HCT116 (cell line): ENCODE measurements around the gene FSD1L.
A peak's percentile ranks its signal among the peaks of the same experiment; 100 is the strongest.

Experiments used
- CEBPB ChIP-seq: IDR thresholded peaks from 2 replicates; pipeline ENCODE4 v1.6.1; 2012; ENCODE audit warnings: low read depth
- EZH2 ChIP-seq: fragments of 200-600 bp; sonication (generic); IDR thresholded peaks from 2 replicates; pipeline ENCODE4 v1.6.1; 2017; ENCODE audit warnings: antibody characterized with exemption, mixed run types
- JUND ChIP-seq: IDR thresholded peaks from 2 replicates; pipeline ENCODE4 v1.6.1; 2012
- POLR2A ChIP-seq: IDR thresholded peaks from 2 replicates; pipeline ENCODE4 v1.7.0; 2011; ENCODE audit warnings: borderline replicate concordance; ENCODE audit not compliant: insufficient read depth, insufficient read length; ENCODE audit errors: extremely low read depth
- POLR2AphosphoS5 ChIP-seq: IDR thresholded peaks from 2 replicates; pipeline ENCODE4 v1.6.1; 2011; ENCODE audit warnings: mild to moderate bottlenecking, low read depth, low read length, moderate library complexity
- SIN3A ChIP-seq: IDR thresholded peaks from 2 replicates; pipeline ENCODE4 v1.6.1; 2012; ENCODE audit warnings: low read depth
- SP1 ChIP-seq: IDR thresholded peaks from 2 replicates; pipeline ENCODE4 v1.6.1; 2012; ENCODE audit warnings: low read depth
- SRF ChIP-seq: IDR thresholded peaks from 2 replicates; pipeline ENCODE4 v1.6.1; 2012; ENCODE audit warnings: low read depth
- YY1 ChIP-seq: IDR thresholded peaks from 2 replicates; pipeline ENCODE4 v1.6.1; 2011; ENCODE audit warnings: low read length, low read depth, moderate library complexity, mild to moderate bottlenecking; ENCODE audit not compliant: insufficient replicate concordance; ENCODE audit errors: extremely low read depth
- ZFX ChIP-seq: fragments of 450-650 bp; IDR thresholded peaks from 2 replicates; pipeline ENCODE4 v1.6.1; 2017
- ZNF274 ChIP-seq: fragments of 200-500 bp; sonication (Bioruptor generic); IDR thresholded peaks from 2 replicates; pipeline ENCODE4 v1.6.1; 2014; ENCODE audit warnings: mild to moderate bottlenecking, low read depth, low read length, inconsistent platforms
- TF ChIP-seq, protein P1 (sequence below): IDR thresholded peaks from 2 replicates; pipeline ENCODE4 v1.6.1; 2012
- TF ChIP-seq, protein P2 (sequence below), 3 experiments: fragments of 200-600 bp in 1 of 3; sonication (generic) in 1 of 3; IDR thresholded peaks in 2 of 3; conservative IDR thresholded peaks in 1 of 3; 2 replicates each; pipeline ENCODE4 v1.5.1; 2012 to 2017; ENCODE audit warnings: low read depth in 2 of 3, low read length in 2 of 3, antibody characterized with exemption in 1 of 3, borderline replicate concordance in 1 of 3, control low read depth in 1 of 3, mild to moderate bottlenecking in 1 of 3, mixed read lengths in 1 of 3, mixed run types in 1 of 3, moderate library complexity in 1 of 3; ENCODE audit not compliant: insufficient read depth in 1 of 3

DNA sequence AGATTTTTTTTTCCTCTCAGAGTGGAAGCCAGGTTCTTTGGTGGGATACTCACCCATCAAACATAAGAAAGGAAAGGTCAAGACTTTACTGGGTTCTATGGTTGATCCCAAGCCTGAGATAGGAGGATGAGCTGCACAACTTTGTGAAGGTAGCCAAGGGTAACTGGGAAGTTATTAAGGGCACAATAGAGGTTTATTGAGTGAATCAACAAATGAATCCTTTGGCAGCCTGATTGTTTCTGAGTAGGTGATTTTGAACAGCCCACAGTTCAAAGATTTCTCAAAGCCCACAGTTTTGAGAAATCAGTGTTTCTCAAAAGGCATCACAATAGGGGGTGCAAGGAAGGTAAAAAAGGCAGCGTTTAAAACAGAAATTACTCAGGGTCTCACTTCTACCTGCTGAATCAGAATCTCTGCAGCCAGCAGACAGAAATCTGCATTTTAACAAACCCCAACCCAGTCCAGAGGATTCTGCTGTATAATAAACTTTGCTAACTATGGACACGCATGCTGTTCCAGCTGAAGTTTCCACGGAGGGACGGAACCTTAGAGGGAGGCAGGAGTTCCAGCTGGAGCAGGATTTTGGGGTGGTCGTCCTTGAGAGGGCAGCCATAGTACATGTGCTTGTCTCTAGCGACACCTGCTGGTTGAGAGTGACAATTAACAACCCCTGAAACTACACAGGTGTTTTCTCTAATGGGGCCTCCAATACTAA lies 32.7 kb upstream of the FSD1L start:
- TF ChIP-seq YY1 (no peak), JUND (no peak), SRF (no peak), EZH2 (no peak), ZFX (no peak), POLR2AphosphoS5 (no peak), ZNF274 (no peak), SIN3A (no peak), SP1 (no peak), POLR2A (no peak), CEBPB (no peak)
- TF ChIP-seq, protein P1, sequence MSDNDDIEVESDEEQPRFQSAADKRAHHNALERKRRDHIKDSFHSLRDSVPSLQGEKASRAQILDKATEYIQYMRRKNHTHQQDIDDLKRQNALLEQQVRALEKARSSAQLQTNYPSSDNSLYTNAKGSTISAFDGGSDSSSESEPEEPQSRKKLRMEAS, result no peak
- TF ChIP-seq, protein P2, sequence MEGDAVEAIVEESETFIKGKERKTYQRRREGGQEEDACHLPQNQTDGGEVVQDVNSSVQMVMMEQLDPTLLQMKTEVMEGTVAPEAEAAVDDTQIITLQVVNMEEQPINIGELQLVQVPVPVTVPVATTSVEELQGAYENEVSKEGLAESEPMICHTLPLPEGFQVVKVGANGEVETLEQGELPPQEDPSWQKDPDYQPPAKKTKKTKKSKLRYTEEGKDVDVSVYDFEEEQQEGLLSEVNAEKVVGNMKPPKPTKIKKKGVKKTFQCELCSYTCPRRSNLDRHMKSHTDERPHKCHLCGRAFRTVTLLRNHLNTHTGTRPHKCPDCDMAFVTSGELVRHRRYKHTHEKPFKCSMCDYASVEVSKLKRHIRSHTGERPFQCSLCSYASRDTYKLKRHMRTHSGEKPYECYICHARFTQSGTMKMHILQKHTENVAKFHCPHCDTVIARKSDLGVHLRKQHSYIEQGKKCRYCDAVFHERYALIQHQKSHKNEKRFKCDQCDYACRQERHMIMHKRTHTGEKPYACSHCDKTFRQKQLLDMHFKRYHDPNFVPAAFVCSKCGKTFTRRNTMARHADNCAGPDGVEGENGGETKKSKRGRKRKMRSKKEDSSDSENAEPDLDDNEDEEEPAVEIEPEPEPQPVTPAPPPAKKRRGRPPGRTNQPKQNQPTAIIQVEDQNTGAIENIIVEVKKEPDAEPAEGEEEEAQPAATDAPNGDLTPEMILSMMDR (IDR thresholded peaks at IDR 0.05 in 2 of 3, conservative IDR thresholded peaks at IDR 0.05 in 1 of 3; ENCODE audit: borderline replicate concordance in 1 of 3, insufficient read depth in 1 of 3, low read depth in 2 of 3, low read length in 2 of 3), result peak; percentile 74 to 95 (median 76)
